HepG2 (cell line): ENCODE measurements around the gene PKNOX2. TPM values are rescaled to one million over a fixed set of nuclear protein-coding genes. Genes with fewer than 3 reads are reported as not detected.

Experiments
- ATAC-seq: fragments of 200-7000 bp; cut with Tn5 transposase; 3 replicates; pipeline ENCODE4 v1.9.1; 2020; ENCODE audit warnings: mild to moderate bottlenecking, moderate library complexity
- BruUV-seq: library from RNA; stranded (reverse); fragments of 400-500 nt; replicated peaks from 2 replicates; lab custom pipeline; 2021; lab: Mats Ljungman, UMichigan
- CTCF ChIA-PET: fragments of 300-600 bp; formaldehyde crosslinking; extraction: SDS; loops from one replicate; lab custom pipeline; 2021; ENCODE audit warnings: low total read pairs, inconsistent platforms, low intra/inter-chr PET ratio; lab: Yijun Ruan, JAX
- POLR2A ChIA-PET: fragments of 350-600 bp; sonication (Branson Sonifier 250); formaldehyde crosslinking; loops from one replicate; lab custom pipeline; 2020; ENCODE audit warnings: antibody characterized with exemption, inconsistent platforms; lab: Yijun Ruan, JAX
- DNase-seq: peaks from one replicate; pipeline ENCODE4 v3.0.0-alpha.2; 2015; ENCODE audit warnings: low spot score
- FAIRE-seq: peaks from 3 replicates; lab custom pipeline; 2011; peaks lifted over from hg19 to GRCh38; lab: Jason Lieb, UNC
- H2AFZ ChIP-seq: one replicate; pipeline ENCODE4 v1.6.1; 2011; ENCODE audit warnings: low read length, inconsistent platforms
- H3K27ac ChIP-seq: fragments of 300-600 bp; 3 replicates; pipeline ENCODE4 v1.8.0; 2011; ENCODE audit warnings: mixed run types, mild to moderate bottlenecking, mixed read lengths, low read length, inconsistent platforms; ENCODE audit not compliant: insufficient read depth; ENCODE audit errors: extremely low read length
- H3K27me3 ChIP-seq, 2 experiments: fragments of 200-600 bp in 1 of 2; 2 replicates in 1 of 2; 3 replicates in 1 of 2; pipeline versions ENCODE4 v1.6.0 to v1.8.0; 2011; ENCODE audit warnings: low read length in 2 of 2, mild to moderate bottlenecking in 2 of 2, moderate library complexity in 2 of 2, inconsistent platforms in 1 of 2; ENCODE audit not compliant: insufficient read depth in 2 of 2, control insufficient read depth in 1 of 2
- H3K36me3 ChIP-seq, 2 experiments: fragments of 200-600 bp in 1 of 2; replicated peaks in 1 of 2; 2 replicates in 1 of 2; 3 replicates in 1 of 2; pipeline versions ENCODE4 v1.5.1 to v1.8.0; 2011; ENCODE audit warnings: low read length in 2 of 2, inconsistent platforms in 1 of 2; ENCODE audit not compliant: insufficient read depth in 2 of 2, control insufficient read depth in 1 of 2
- H3K4me1 ChIP-seq: 2 replicates; pipeline ENCODE4 v1.5.1; 2012; ENCODE audit warnings: low read length, inconsistent platforms; ENCODE audit not compliant: insufficient read depth
- H3K4me2 ChIP-seq: 2 replicates; pipeline ENCODE4 v1.6.0; 2011; ENCODE audit warnings: low read depth, low read length, inconsistent platforms
- H3K4me3 ChIP-seq, 3 experiments: fragments of 200-600 bp in 1 of 3; sonication (generic), shearing (Covaris generic) in 1 of 3; replicated peaks in 1 of 3; 2 replicates each; pipeline ENCODE4 v1.5.1; 2011 to 2016; ENCODE audit warnings: low read length in 3 of 3, inconsistent platforms in 2 of 3, low read depth in 2 of 3, mild to moderate bottlenecking in 2 of 3, control low read depth in 1 of 3, mixed read lengths in 1 of 3; ENCODE audit not compliant: insufficient read depth in 1 of 3
- H3K79me2 ChIP-seq: one replicate; pipeline ENCODE4 v1.6.1; 2011; ENCODE audit warnings: low read length, inconsistent platforms; ENCODE audit not compliant: insufficient read depth
- H3K9ac ChIP-seq: 2 replicates; pipeline ENCODE4 v1.6.0; 2011; ENCODE audit warnings: mild to moderate bottlenecking, low read depth, low read length, inconsistent platforms; ENCODE audit not compliant: insufficient read depth
- H3K9me3 ChIP-seq: 2 replicates; pipeline ENCODE4 v1.5.1; 2012; ENCODE audit warnings: mild to moderate bottlenecking, low read length
- H4K20me1 ChIP-seq: 2 replicates; pipeline ENCODE4 v1.6.0; 2011; ENCODE audit warnings: inconsistent platforms, mild to moderate bottlenecking, low read length, moderate library complexity; ENCODE audit not compliant: insufficient read depth
- ADNP ChIP-seq: sonication (generic); formaldehyde crosslinking; IDR thresholded peaks from 2 replicates; pipeline ENCODE4 v1.4.0; 2020; ENCODE audit warnings: missing genetic modification reagents
- FOXA1 ChIP-seq, 2 experiments: fragments of 450-650 bp in 1 of 2; sonication (generic) in 1 of 2; formaldehyde crosslinking in 1 of 2; IDR thresholded peaks; 2 replicates each; pipeline versions ENCODE4 v1.4.0 to v1.6.1; 2016 to 2020; ENCODE audit warnings: missing genetic modification reagents in 1 of 2
- GPN1 ChIP-seq: sonication (generic); formaldehyde crosslinking; IDR thresholded peaks from 2 replicates; pipeline ENCODE4 v1.5.1; 2020; ENCODE audit warnings: missing genetic modification reagents, borderline replicate concordance
- GZF1 ChIP-seq: sonication (generic); formaldehyde crosslinking; IDR thresholded peaks from 2 replicates; pipeline ENCODE4 v1.5.1; 2020; ENCODE audit warnings: mild to moderate bottlenecking, missing genetic modification reagents
- MED13 ChIP-seq: sonication (generic); formaldehyde crosslinking; IDR thresholded peaks from 2 replicates; pipeline ENCODE4 v1.5.0; 2020; ENCODE audit warnings: missing genetic modification reagents
- PRDM4 ChIP-seq: sonication (generic); formaldehyde crosslinking; IDR thresholded peaks from 2 replicates; pipeline ENCODE4 v1.9.0; 2021; ENCODE audit warnings: missing genetic modification reagents, borderline replicate concordance
- SALL1 ChIP-seq: sonication (generic); formaldehyde crosslinking; IDR thresholded peaks from 2 replicates; pipeline ENCODE4 v1.8.0; 2022; ENCODE audit warnings: mild to moderate bottlenecking, missing genetic modification reagents
- SATB2 ChIP-seq: sonication (generic); formaldehyde crosslinking; IDR thresholded peaks from 2 replicates; pipeline ENCODE4 v1.5.0; 2020; ENCODE audit warnings: missing genetic modification reagents
- ZMAT5 ChIP-seq: sonication (generic); formaldehyde crosslinking; IDR thresholded peaks from 2 replicates; pipeline ENCODE4 v1.5.0; 2020; ENCODE audit warnings: mild to moderate bottlenecking, low read depth, missing genetic modification reagents, borderline replicate concordance
- ZXDC ChIP-seq: sonication (generic); formaldehyde crosslinking; IDR thresholded peaks from 2 replicates; pipeline ENCODE4 v1.5.0; 2020; ENCODE audit warnings: mild to moderate bottlenecking, missing genetic modification reagents
- WGBS: methylation state at CpG from one replicate; pipeline ENCODE4 v1.1.6; 2017; ENCODE audit warnings: low lambda C conversion rate; 5-methylcytosine and 5-hydroxymethylcytosine counted together
- in situ Hi-C: cut with HindIII; loops from 2 replicates; pipeline ENCODE4 v1.10.0; 2017; ENCODE audit warnings: low pct_unique_long_range_greater_than_20kb; ENCODE audit not compliant: extremely low pct_ligation_motif_present
- intact Hi-C: fragments of 100-400 bp; cut with micrococcal nuclease; formaldehyde crosslinking; loops from one replicate; pipeline ENCODE4 v1.10.0; 2022; ENCODE audit not compliant: unreplicated experiment
- polyA plus RNA-seq, 8 experiments: library from polyadenylated mRNA; depleted of rRNA in 3 of 8; stranded (reverse) in 7 of 8; unstranded in 1 of 8; fragments of >200 nt; fragmentation: Illumina TruSeq in 4 of 8; extraction: Trizol in 4 of 8; gene quantifications; 2 replicates each; pipeline versions ENCODE4 v1.2.1 to v1.2.3, GENCODE V29; 2011 to 2016; ENCODE audit warnings: low read depth in 4 of 8, missing spikeins in 1 of 8, mixed read lengths in 1 of 8; ENCODE audit not compliant: insufficient read depth in 1 of 8
- total RNA-seq, 5 experiments: library from RNA; depleted of rRNA; stranded (reverse); fragments of >200 nt; fragmentation: Illumina TruSeq; extraction: Trizol; gene quantifications; 2 replicates each; pipeline ENCODE4 v1.2.3, GENCODE V29; 2016; ENCODE audit warnings: low read depth in 1 of 5

PKNOX2 gene
- total and polyA plus RNA-seq, 2 of the 13 experiments (the other 11 are each of a cell fraction or from before 2014, with no cell fraction given), result not detected

- in situ Hi-C loops, result no loop called here
- H2AFZ ChIP-seq, result no peak overlapping the region
- TF ChIP-seq FOXA1 (IDR thresholded peaks at IDR 0.05) (no peak), FOXA1 (CRISPR knock-in tag; IDR thresholded peaks at IDR 0.05) (no peak), ADNP (CRISPR knock-in tag) (no peak), PRDM4 (CRISPR knock-in tag) (no peak)
- H3K9ac ChIP-seq, result no peak overlapping the region
- H3K4me3 ChIP-seq, result no peak overlapping the region
- H3K9me3 ChIP-seq, result no peaks in the 10 kb centered on the region
- FAIRE-seq (no peak), DNase-seq (no peak), ATAC-seq (no peak)
- H3K36me3 ChIP-seq, result no peaks in the 10 kb centered on the region
- H3K79me2 ChIP-seq, result no peaks in the 10 kb centered on the region
- intact Hi-C loops, result no loop called here
- no peak overlapping the region for H3K4me2 ChIP-seq
- POLR2A ChIA-PET, result no interaction called here
- no peak overlapping the region for H3K27ac ChIP-seq
- H3K4me1 ChIP-seq, result no peaks in the 10 kb centered on the region
- H4K20me1 ChIP-seq, result no peaks in the 10 kb centered on the region
- CTCF ChIA-PET, result no interaction called here
- WGBS, result 47% methylated on average over 4 of the region's 5 CpGs
- no TSS peak for BruUV-seq
- peaks cover 0 to 49% of the 10 kb centered on the region in 2 experiments; a peak in 3 of 5 replicates for H3K27me3 ChIP-seq
Observed at GRCh38 chr11:125176866-125177265, 12.3 kb downstream of the PKNOX2 start.

DNA sequence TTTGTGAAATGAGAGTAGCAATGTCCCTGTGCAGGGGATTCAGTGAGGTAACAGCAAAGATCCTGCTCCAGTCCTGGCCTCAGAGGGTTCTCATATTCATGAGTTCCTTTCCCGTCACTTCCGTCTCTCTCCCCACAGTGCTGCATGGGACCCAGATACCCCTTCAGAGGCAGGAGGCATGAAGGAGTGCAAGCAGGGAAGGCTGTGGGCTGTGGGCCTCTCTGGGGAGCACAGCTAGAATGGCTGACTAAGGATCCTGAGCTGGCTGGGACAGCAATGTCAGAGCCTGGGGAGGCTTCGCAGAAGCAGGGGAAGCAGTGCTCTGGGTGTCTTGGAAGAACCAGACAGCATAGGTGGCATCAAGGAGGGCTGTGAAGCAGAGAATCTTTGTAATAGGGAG lies 13.0 kb downstream of the PKNOX2 start:
- no peak for FAIRE-seq
- ChIA-PET POLR2A (no interaction called here), CTCF (no interaction called here)
- H3K9ac ChIP-seq, result no peak overlapping the region
- ATAC-seq, result no peak
- no peak overlapping the region for H3K4me3 ChIP-seq
- H3K79me2 ChIP-seq, result no peaks in the 10 kb centered on the region
- peaks cover 0 to 42% of the 10 kb centered on the region in 2 experiments; a peak in 3 of 5 replicates for H3K27me3 ChIP-seq
- no peaks in the 10 kb centered on the region for H3K4me1 ChIP-seq
- intact Hi-C loops, result no loop called here
- no peak for DNase-seq
- H3K4me2 ChIP-seq, result no peak overlapping the region
- TF ChIP-seq ZMAT5 (CRISPR knock-in tag) (no peak), MED13 (CRISPR knock-in tag) (no peak), SALL1 (CRISPR knock-in tag) (no peak), GZF1 (no peak), GPN1 (CRISPR knock-in tag) (no peak), ZXDC (CRISPR knock-in tag) (no peak), SATB2 (CRISPR knock-in tag) (no peak)
- BruUV-seq, result no TSS peak
- H3K9me3 ChIP-seq, result no peaks in the 10 kb centered on the region
- in situ Hi-C loops, result no loop called here
- no peaks in the 10 kb centered on the region for H4K20me1 ChIP-seq
- H2AFZ ChIP-seq, result no peak overlapping the region
- no peaks in the 10 kb centered on the region for H3K36me3 ChIP-seq
- 70% methylated on average over 3 of the region's 3 CpGs for WGBS
- H3K27ac ChIP-seq, result no peak overlapping the region
